ENCODE measurements around the gene ECSCR.

The ECSCR gene

DNA sequence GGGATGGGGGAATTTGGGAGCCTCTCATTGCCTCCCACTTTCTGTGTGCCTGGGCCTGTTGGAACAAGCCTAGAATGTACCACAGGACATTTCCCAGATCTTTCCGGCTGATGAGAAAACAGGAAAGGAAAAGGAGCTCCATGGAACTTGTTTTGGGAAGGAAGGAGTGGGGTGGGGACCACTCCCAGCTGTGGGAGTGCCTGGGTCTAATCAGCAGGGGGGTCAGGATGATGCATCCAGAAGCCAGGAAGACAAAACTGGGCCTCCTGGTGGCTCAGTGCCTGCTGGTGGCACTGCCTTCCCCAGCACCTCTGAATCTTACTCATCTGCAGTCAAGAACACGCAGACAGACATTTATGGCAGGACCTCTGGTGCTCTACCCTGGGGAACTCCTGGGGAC, 11.0 kb upstream of the ECSCR start:
- no peak for DNase-seq

DNA sequence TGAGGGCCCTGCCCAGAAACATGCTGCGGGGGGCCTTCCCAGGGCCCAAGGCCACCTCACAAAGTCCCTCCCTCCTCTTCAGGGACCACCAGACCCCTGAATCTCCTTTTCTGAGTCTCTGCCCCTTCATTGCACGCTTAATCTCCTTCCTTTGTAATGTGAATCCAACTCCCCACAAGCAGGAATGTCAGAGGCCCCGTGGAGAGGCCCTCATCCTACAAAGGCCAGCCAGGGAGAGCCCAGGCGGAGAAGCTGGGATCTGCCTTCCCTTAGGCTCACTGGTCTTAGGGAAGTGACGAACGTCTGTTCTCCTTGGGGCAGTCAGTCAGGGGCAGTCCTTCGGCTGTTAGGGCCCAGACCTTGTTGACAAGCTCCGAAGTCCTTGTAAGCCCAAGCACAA, 10.6 kb upstream of the ECSCR start:
- DNase-seq = no peak

- no peak for DNase-seq
Observed at GRCh38 chr5:139472386-139473030, 10.0 kb upstream of the ECSCR start.

GRCh38 chr5:139470821-139471300, 8.3 kb upstream of the ECSCR start, which contains the start of gene SMIM33:
Gene SMIM33, plus strand, starts transcription at chr5:139471004. Its CDS starts 118 bp downstream, at chr5:139471122.
- no peak for DNase-seq

DNA sequence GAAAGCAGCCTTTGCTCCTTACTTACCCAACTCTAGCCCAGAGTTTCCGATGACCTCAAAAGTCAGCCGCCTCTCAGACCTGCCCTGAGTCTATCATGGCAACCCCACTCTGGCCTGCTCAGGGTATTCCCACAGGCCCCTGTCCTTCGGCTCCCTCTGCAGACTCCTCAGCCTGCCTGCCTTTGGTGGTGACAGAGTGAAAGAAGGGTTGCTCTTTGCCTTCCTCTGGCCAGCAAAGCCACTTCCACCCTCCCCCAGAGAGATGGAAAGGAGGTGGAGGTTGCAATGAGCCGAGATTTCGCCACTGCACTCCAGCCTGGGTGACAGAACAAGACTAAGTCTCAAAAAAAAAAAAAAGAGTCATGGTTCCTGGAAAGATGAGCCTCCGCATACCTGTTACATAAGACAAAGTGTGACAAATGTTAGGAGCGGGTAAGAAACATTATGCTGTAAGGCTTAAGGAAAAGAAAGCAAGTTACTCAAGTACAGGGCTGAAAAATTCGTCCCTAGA, 5.9 kb upstream of the ECSCR start:
- no peak for DNase-seq

DNA sequence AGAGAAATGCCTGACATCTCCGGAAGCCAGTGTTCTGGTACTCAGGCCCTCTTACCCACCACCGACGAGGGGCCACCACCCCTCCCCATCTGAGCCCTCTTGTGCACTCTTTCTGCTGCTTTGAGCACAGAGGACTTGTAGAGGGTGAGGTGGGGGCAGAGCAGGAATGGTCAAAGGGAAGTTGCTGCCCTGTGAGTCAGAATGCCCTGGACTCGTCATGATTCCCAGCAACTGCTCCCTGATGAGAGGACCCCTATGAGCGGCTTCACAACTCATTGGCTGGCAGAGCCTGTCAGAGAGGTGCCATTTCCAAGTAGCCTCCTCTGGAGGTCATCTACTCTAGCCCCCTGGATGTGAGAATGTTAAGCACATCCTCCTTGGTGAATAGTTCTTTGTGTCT, 845 bp downstream of the ECSCR start:
- DNase-seq = no peak

DNA sequence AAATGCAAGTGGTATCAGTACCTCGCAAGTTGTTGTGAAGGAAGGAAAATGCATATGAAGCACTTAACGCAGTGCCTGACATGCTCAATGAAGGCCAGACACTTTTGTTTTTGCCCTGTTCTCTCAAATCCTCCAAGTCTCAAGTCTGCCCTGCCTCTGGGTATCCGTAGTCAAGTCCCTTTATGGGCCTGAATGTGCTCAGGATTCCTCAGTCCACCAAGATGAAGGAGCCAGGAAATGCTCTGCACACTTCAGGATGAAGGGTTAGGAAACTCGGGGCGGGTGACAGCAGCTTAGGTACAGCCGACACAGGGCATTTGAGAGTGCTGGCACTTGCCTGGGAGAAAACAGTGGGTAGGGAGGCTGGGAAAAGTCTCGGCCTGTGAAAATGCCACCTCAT, 1.4 kb downstream of the ECSCR start:
- DNase-seq = no peak

- no peak for DNase-seq
Observed at GRCh38 chr5:139460455-139460854, 2.1 kb downstream of the ECSCR start.

GRCh38 chr5:139459451-139459934, 3.0 kb downstream of the ECSCR start:
- no peak for DNase-seq

- peak; percentile 27 to 63 (median 44) for DNase-seq
Observed at GRCh38 chr5:139458580-139459407, 3.7 kb downstream of the ECSCR start.

DNA sequence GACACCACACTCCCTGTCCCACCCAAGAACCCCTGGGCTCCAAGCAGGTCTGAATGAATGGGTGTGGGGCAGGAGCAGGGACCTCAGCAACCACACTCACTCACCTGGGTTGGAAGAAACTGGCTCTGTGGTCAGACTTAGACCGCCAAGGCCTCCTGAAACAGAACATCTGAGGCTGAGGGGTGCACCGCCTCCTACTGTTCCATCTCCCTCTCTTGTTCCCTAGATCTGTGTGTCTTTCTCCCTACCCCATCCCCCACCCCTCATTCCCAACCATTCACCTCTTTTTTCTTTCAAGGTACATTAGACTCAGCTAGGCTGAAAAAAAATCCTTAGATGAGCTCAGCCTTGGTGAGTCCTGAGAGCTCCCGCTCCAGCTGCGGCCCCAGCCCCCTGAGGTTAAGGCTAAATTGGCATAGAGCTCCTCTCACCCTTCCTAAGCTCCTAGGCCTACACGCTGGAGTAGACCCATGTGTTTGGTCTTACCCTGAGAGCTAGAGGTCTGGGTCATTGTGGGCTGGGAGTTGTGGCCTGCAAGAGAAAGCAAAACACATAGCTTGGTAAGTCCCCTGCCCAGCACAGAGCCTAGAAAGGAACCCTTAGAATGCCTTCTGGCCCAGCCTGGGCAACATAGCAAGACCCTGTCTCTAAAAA, 4.8 kb downstream of the ECSCR start:
- no peak for DNase-seq

- no peak for DNase-seq
Observed at GRCh38 chr5:139457241-139457640, 5.3 kb downstream of the ECSCR start.

- DNase-seq = no peak
Observed at GRCh38 chr5:139456776-139457175, 5.8 kb downstream of the ECSCR start.

GRCh38 chr5:139454568-139455290, 7.8 kb downstream of the ECSCR start:
- DNase-seq = no peak

- no peak for DNase-seq
Observed at GRCh38 chr5:139453683-139454567, 8.6 kb downstream of the ECSCR start.

- no peak for DNase-seq
Observed at GRCh38 chr5:139451878-139452660, 10.5 kb downstream of the ECSCR start.

GRCh38 chr5:139451176-139451575, 11.4 kb downstream of the ECSCR start:
- no peak for DNase-seq

DNA sequence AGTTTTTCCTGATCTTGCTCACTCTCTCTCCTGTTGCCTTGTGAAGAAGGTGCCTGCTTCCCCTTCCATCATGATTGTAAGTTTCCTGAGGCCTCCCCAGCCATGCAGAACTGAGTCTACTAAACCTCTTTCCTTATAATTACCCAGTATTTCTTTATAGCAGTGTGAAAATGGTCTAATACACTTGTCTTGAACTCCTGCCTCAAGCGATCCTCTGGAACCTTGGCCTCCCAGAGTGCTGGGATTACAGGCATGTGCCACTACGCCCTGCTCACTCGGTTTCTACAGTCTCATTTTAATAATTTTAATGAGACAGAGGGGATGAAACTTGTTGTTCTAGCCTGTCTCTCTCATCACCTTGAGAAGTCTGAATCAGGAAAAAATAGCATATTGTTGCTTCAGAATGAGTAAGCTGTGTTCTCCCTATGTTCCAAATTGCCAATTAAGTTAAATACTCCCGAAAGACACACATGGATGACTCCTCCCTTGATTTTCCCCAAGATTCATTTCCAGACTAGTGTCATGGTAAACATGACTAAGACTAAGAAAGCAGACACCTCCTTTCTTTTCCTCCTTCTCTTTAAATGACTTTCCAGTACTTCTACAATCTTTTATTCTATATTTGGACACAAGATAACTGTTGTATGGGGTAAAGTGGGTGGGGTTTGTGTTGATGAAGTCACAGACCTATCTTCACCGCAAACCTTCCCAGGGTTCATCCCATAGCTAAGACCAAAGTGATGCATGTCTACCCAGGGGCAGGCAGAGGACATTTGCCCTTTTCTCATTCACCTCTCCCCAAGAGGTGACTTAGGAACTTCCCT, 15.4 kb downstream of the ECSCR start:
- DNase-seq = no peak

DNA sequence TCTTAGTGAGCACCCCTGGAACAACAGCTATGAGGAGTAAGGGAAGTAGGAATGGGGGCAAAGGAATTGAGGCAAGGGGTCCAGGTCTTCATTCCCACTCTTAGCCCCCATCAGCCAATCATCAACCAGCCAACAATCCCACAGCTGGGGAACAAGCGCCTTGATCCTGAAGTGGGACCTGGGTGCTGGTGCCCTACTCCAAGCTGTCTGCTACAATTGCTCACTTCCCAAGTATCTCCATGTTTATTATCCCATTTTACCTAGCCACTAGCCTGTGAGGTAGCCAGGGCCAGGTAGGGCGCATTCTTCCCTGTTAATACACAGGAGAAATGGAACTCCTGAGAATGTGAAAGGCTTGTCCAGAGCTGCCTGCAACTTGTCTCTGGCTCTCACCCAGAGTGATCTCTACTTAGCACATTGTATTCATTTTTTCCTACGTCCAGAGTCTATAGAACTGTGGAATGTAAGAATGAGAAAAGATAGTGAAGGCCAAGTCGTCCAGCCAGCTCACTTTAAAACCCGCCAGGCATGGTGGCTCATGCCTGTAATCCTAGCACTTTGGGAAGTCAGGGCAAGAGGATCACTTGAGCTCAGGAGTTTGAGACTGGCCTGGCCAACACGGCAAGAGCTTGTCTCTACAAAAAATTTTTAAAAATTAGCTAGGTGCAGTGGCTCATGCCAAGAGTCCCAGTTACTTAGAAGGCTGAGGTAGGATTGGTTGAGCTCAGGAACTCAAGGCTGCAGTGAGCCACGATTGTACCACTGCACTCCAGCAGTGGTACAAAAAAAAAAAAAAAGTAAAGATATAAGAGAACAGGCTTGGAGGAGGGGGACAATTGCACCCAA, 17.0 kb downstream of the ECSCR start:
- no peak for DNase-seq

Measured in activated CD4-positive, CD25-positive, alpha-beta regulatory T cell (primary cell).